ENCODE data around the gene KLC1. TPM values are rescaled to one million over a fixed set of nuclear protein-coding genes. Genes with fewer than 3 reads are reported as not detected.

Gene KLC1
- total RNA-seq, 1 donor from 2014 or later = 155 TPM

DNA sequence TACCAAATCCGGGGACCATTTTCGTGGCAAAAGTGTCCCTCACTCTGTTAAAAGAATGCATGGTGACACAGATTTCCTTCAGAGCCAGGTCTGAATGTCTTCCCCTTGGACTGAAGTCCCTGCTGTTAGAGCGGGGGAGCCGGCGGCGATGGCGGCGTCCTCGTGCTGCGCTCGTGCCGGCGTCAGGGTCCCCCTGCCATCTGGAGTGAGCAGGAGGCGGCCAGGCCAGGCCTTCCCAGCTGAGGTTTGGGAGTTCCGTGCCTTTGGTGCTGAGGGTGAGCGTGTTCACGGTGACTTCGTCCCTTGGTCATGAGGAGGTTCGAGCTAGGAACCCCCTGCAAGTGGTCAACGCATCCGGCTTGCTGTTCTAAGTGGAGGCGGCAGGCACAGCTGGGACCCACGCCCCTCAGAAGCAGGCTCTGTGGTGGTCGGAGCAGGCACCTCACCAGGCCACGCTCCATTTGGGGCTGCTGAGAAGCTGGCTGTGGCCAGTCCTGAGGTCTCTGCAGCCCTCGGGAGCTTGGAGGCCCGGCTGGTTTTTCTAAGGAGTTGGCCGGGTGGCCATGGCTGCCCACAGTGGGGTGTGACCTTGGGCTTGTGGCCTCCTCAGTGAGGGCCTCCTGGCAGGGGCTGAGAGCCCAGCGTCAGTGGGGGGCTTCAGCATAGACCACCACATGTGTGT is 96.1 kb downstream of the KLC1 start:
- intact Hi-C loops (cut with micrococcal nuclease) = no loop called here
- Mint-ChIP-seq H3K27me3 (no peaks in the 10 kb centered on the region), H3K4me1 (peaks cover 3% of the 10 kb centered on the region), H3K4me3 (no peak overlapping the region), H3K9me3 (no peaks in the 10 kb centered on the region), H3K36me3 (ENCODE audit: low read depth) (peaks cover 10% of the 10 kb centered on the region), H3K27ac (no peak overlapping the region)
- DNase-seq = no peak

GRCh38 chr14:103725739-103726395 is 96.9 kb downstream of the KLC1 start:
- Mint-ChIP-seq H3K4me1 (peaks cover 3% of the 10 kb centered on the region), H3K27ac (no peak overlapping the region), H3K36me3 (ENCODE audit: low read depth) (peaks cover 10% of the 10 kb centered on the region), H3K27me3 (no peaks in the 10 kb centered on the region), H3K9me3 (no peaks in the 10 kb centered on the region), H3K4me3 (no peak overlapping the region)
- intact Hi-C loops (cut with micrococcal nuclease) = no loop called here
- no peak for DNase-seq

DNA sequence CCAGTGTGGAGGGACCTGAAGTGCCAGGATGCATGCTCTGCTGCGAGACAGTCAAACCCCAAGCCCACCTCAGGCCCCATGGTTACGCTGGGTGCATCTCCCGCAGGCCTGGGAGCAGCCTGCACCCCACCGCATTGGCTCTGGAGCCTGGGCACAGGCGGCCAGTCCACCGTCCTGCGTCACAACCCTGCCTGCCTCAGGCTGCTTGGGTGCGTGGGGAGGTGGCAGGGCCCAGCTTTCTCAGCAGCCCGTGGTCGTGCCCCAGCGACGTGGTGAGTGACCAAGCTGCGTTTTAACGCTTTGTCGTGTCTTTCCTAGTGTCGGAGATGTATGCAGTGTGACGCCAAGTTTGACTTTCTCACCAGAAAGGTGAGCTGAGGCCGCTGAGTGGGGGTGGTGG is 97.5 kb downstream of the KLC1 start:
- Mint-ChIP-seq H3K9me3 (no peaks in the 10 kb centered on the region), H3K4me3 (no peak overlapping the region), H3K27me3 (no peaks in the 10 kb centered on the region), H3K4me1 (peaks cover 3% of the 10 kb centered on the region), H3K27ac (no peak overlapping the region), H3K36me3 (ENCODE audit: low read depth) (peaks cover 10% of the 10 kb centered on the region)
- intact Hi-C loops (cut with micrococcal nuclease) = no loop called here
- DNase-seq = no peak

GRCh38 chr14:103727313-103727980 is 98.4 kb downstream of the KLC1 start:
- no peaks in the 10 kb centered on the region for H3K4me1 Mint-ChIP-seq
- intact Hi-C loops (cut with micrococcal nuclease) = no loop called here
- no peak for DNase-seq
- no peak overlapping the region for H3K27ac Mint-ChIP-seq
- H3K4me3 Mint-ChIP-seq = no peak overlapping the region
- H3K36me3 Mint-ChIP-seq (ENCODE audit: low read depth) = peaks cover 10% of the 10 kb centered on the region
- H3K9me3 Mint-ChIP-seq = no peaks in the 10 kb centered on the region
- H3K27me3 Mint-ChIP-seq = no peaks in the 10 kb centered on the region

DNA sequence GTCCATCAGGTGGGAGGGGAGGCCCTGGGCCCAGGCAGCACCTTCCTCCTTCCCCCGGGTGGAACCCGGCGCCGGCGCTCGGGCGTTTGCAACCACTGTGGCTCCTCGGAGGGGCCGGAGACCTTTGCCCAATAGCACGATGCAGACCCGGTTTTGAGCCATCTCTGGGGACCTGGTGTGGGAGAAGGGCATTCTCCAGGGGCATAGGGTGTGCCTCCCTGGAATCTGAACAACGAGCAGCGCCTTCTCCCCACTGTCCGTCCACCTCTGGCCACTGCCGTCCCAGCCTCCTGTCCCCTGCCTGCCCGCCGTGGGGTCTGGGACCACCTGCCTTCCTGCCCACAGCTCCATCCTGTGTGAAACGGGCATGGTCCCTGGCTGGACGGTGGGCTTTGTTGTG is 99.1 kb downstream of the KLC1 start:
- H3K36me3 Mint-ChIP-seq (ENCODE audit: low read depth) = peaks cover 12% of the 10 kb centered on the region
- H3K9me3 Mint-ChIP-seq = no peaks in the 10 kb centered on the region
- intact Hi-C loops (cut with micrococcal nuclease) = no loop called here
- no peaks in the 10 kb centered on the region for H3K4me1 Mint-ChIP-seq
- no peak overlapping the region for H3K27ac Mint-ChIP-seq
- H3K4me3 Mint-ChIP-seq = no peak overlapping the region
- H3K27me3 Mint-ChIP-seq = no peaks in the 10 kb centered on the region
- no peak for DNase-seq

DNA sequence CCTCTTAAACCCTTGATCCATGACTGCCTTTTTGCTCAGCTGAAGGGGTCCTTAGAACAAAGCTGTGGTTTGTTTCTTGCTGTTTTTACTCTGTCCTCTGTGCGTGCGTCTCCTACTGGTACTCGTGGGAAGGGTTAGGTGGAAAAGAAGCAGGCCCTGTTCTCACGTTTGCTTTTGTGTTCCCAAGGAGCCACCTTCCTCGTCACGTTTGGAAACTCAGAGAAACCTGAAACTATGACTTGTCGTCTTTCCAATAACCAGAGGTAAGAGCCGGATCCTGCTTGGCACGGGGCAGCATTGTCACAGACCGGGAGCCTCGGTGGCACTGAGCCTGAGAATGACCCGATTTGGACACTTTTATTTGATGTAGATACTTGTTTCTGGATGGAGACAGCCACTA is 99.7 kb downstream of the KLC1 start:
- H3K27ac Mint-ChIP-seq = no peak overlapping the region
- H3K4me1 Mint-ChIP-seq = no peaks in the 10 kb centered on the region
- no peaks in the 10 kb centered on the region for H3K27me3 Mint-ChIP-seq
- H3K9me3 Mint-ChIP-seq = no peaks in the 10 kb centered on the region
- intact Hi-C loops (cut with micrococcal nuclease) = no loop called here
- DNase-seq = no peak
- H3K4me3 Mint-ChIP-seq = no peak overlapping the region
- H3K36me3 Mint-ChIP-seq (ENCODE audit: low read depth) = peaks cover 14% of the 10 kb centered on the region

- Mint-ChIP-seq H3K36me3 (ENCODE audit: low read depth) (peaks cover 14% of the 10 kb centered on the region), H3K27ac (no peak overlapping the region), H3K4me3 (no peak overlapping the region), H3K9me3 (no peaks in the 10 kb centered on the region), H3K4me1 (no peaks in the 10 kb centered on the region), H3K27me3 (no peaks in the 10 kb centered on the region)
- intact Hi-C loops (cut with micrococcal nuclease) = no loop called here
- DNase-seq = no peak
These were observed 100.8 kb downstream of the KLC1 start for GRCh38 chr14:103729496-103730448.

GRCh38 chr14:103730490-103731035 is 101.6 kb downstream of the KLC1 start:
- intact Hi-C loops (cut with micrococcal nuclease) = no loop called here
- H3K4me1 Mint-ChIP-seq = no peaks in the 10 kb centered on the region

DNA sequence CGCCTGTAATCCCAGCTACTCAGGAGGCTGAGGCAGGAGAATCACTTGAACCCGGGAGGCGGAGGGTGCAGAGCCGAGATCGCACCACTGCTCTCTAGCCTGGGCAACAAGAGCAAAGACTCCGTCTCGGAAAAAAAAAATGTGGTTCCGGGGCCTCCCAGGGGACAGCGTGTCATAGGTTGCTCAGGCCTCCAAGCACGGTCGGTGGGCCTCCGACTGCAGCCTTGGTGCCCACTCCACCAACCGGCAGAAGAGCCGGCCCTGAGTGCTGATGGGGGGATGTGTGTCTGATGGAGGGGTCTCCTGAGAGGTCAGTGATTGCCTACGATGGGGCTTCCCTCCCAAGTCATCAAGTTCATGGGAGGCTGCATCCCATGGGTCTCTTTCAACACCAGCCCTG is 102.5 kb downstream of the KLC1 start:
- DNase-seq = no peak
- Mint-ChIP-seq H3K36me3 (ENCODE audit: low read depth) (peaks cover 14% of the 10 kb centered on the region), H3K4me1 (no peaks in the 10 kb centered on the region), H3K4me3 (no peak overlapping the region), H3K27ac (no peak overlapping the region), H3K27me3 (no peaks in the 10 kb centered on the region), H3K9me3 (no peaks in the 10 kb centered on the region)
- intact Hi-C loops (cut with micrococcal nuclease) = no loop called here

More at GRCh38 chr14:103730490-103731035, 101.6 kb downstream of the KLC1 start:
- H3K9me3 Mint-ChIP-seq = no peaks in the 10 kb centered on the region
- no peaks in the 10 kb centered on the region for H3K27me3 Mint-ChIP-seq
- no peak overlapping the region for H3K4me3 Mint-ChIP-seq
- no peak for DNase-seq
- peaks cover 14% of the 10 kb centered on the region for H3K36me3 Mint-ChIP-seq (ENCODE audit: low read depth)
- H3K27ac Mint-ChIP-seq = no peak overlapping the region

DNA sequence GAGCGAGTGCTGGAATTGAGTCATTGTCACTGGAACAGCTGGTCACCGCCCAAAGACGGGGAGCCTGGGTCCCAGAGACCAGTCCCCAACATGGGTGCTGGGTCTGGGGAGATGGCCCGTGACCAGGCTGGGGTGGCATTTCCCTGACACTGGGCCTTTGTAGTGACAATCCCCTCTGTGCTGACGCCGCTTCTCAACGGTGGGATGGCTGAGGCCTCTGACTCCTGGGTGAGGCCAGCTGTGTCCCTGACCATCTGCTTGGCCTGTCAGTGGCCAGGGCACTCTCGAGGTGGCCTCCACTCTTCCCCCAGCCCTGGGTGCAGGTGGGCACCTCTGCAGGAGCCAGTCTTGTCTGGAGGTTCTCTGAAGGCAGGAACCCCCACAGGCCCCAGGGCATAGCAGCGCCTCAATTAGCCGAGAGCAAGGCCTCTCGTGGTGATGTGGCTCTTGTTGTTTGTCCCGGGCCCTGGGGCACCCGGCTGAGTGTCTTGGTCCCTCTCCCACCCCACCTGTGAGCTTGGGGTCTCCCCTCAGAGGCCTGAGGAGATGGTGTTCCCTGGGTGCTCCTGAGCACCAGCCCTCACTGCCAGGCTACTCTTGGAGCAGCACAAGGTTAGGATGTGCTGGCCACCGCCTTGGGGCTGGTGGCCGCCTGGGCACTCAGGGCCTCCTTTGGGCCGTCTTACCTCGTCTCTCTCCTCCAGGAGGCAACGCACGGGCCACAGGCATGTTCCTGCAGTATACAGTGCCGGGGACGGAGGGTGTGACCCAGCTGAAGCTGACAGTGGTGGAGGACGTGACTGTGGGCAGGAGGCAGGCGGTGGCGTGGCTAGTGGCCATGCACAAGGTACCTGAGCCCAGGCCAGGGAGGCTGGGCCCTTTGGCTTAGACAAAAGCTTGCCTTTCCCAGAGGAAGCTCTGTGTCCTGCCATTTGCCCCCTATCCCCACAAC is 103.2 kb downstream of the KLC1 start:
- H3K27ac Mint-ChIP-seq = no peak overlapping the region
- intact Hi-C loops (cut with micrococcal nuclease) = no loop called here
- H3K4me1 Mint-ChIP-seq = no peaks in the 10 kb centered on the region
- no peak for DNase-seq
- no peak overlapping the region for H3K4me3 Mint-ChIP-seq
- H3K9me3 Mint-ChIP-seq = no peaks in the 10 kb centered on the region
- H3K36me3 Mint-ChIP-seq (ENCODE audit: low read depth) = peaks cover 14% of the 10 kb centered on the region
- no peaks in the 10 kb centered on the region for H3K27me3 Mint-ChIP-seq

DNA sequence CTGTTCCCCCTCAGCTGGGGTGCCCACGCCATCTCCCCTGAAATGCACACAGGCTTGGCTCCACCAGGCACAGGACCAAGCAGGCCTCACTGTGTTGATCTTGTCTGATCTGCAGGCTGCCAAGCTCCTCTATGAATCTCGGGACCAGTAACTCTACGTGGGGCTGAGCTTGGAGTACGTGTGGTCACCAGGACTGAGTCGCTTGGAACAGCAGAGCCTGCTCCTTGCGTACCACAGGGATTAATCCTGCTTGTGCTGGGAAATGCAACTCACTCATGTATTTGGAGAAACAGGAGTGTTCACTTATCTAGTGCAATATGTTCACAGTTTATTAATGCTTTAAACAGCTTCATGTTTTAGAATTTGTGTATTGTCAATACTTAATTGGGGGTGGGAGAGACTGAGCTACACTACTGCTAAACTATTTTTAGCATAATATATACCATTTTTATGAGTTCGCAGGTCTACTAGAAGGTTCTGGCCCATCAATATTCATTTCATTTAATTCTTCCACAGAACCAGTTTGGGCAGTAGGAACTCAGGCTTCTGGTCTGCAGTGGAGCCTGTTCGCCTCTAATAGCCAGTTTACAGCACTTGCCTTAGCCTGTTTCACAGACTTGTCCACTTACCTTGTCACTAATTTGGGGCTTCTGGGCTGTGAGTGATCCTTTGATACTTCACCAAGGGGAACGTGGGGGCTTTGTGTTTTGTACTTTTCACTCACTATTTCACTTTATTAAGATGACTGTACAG is 104.0 kb downstream of the KLC1 start:
- DNase-seq = no peak
- intact Hi-C loops (cut with micrococcal nuclease) = no loop called here
- Mint-ChIP-seq H3K4me1 (no peaks in the 10 kb centered on the region), H3K27ac (no peak overlapping the region), H3K9me3 (no peaks in the 10 kb centered on the region), H3K4me3 (no peak overlapping the region), H3K27me3 (no peaks in the 10 kb centered on the region), H3K36me3 (ENCODE audit: low read depth) (peaks cover 14% of the 10 kb centered on the region)

- Mint-ChIP-seq H3K27ac (no peak overlapping the region), H3K4me1 (no peaks in the 10 kb centered on the region), H3K27me3 (no peaks in the 10 kb centered on the region), H3K4me3 (no peak overlapping the region), H3K36me3 (ENCODE audit: low read depth) (peaks cover 14% of the 10 kb centered on the region), H3K9me3 (no peaks in the 10 kb centered on the region)
- DNase-seq = no peak
- intact Hi-C loops (cut with micrococcal nuclease) = no loop called here
These were observed 104.6 kb downstream of the KLC1 start for GRCh38 chr14:103733651-103734050.
